HCT116 (cell line): ENCODE measurements around the gene CES3.
"Not testable (repeated sequence)": the region's sequence is repeated elsewhere in the genome, so short reads cannot be mapped to it uniquely, and the experiment has no call there.

ENCODE experiments used
- MAX ChIP-seq: IDR thresholded peaks from 2 replicates; pipeline ENCODE4 v1.6.1; 2012
- POLR2A ChIP-seq: IDR thresholded peaks from 2 replicates; pipeline ENCODE4 v1.7.0; 2011; ENCODE audit warnings: borderline replicate concordance; ENCODE audit not compliant: insufficient read depth, insufficient read length; ENCODE audit errors: extremely low read depth
- REST ChIP-seq: IDR thresholded peaks from 2 replicates; pipeline ENCODE4 v1.6.1; 2012; ENCODE audit warnings: low read depth

GRCh38 chr16:66974156-66974931 is 13.3 kb downstream of the CES3 start:
- TF ChIP-seq POLR2A, MAX, REST: not testable (repeated sequence)
